NCI-H774 (cell line): Measurements from ENCODE around the gene ACAD9.
"Not testable (repeated sequence)": the region's sequence is repeated elsewhere in the genome, so short reads cannot be mapped to it uniquely, and the experiment has no call there.

Source experiments
- DNase-seq: peaks from one replicate; lab custom pipeline; 2025; lab: John Stamatoyannopoulos, UW

ACAD9 gene

GRCh38 chr3:128895843-128896697 lies 16.6 kb downstream of the ACAD9 start:
- no peak for DNase-seq

GRCh38 chr3:128902426-128902825 lies 23.0 kb downstream of the ACAD9 start:
- no peak for DNase-seq

- DNase-seq = no peak
Observed at GRCh38 chr3:128903501-128903900, 24.1 kb downstream of the ACAD9 start.

- DNase-seq = no peak
Observed at GRCh38 chr3:128906031-128906803, 26.8 kb downstream of the ACAD9 start.

GRCh38 chr3:128906804-128907525 lies 27.5 kb downstream of the ACAD9 start:
- no peak for DNase-seq

GRCh38 chr3:128907706-128908445 lies 28.5 kb downstream of the ACAD9 start:
- no peak for DNase-seq

- no peak for DNase-seq
Observed at GRCh38 chr3:128908951-128909350, 29.5 kb downstream of the ACAD9 start.

- no peak for DNase-seq
Observed at GRCh38 chr3:128910006-128910405, 30.6 kb downstream of the ACAD9 start.

GRCh38 chr3:128911911-128912310 lies 32.5 kb downstream of the ACAD9 start:
- no peak for DNase-seq

- no peak for DNase-seq
Observed at GRCh38 chr3:128914966-128915645, 35.7 kb downstream of the ACAD9 start.

GRCh38 chr3:128917291-128917690 lies 37.9 kb downstream of the ACAD9 start:
- no peak for DNase-seq

GRCh38 chr3:128919988-128920387 lies 40.6 kb downstream of the ACAD9 start:
- DNase-seq = no peak

GRCh38 chr3:128922804-128923459 lies 43.5 kb downstream of the ACAD9 start:
- no peak for DNase-seq

- DNase-seq = no peak
Observed at GRCh38 chr3:128923576-128923975, 44.2 kb downstream of the ACAD9 start.

GRCh38 chr3:128923986-128924385 lies 44.6 kb downstream of the ACAD9 start:
- not testable (repeated sequence) for DNase-seq

GRCh38 chr3:128929364-128929763 lies 49.9 kb downstream of the ACAD9 start:
- no peak for DNase-seq

- DNase-seq = no peak
Observed at GRCh38 chr3:128931046-128931445, 51.6 kb downstream of the ACAD9 start.

- DNase-seq = no peak
Observed at GRCh38 chr3:128932516-128933212, 53.2 kb downstream of the ACAD9 start.

GRCh38 chr3:128933213-128933921 lies 53.9 kb downstream of the ACAD9 start:
- no peak for DNase-seq

GRCh38 chr3:128933922-128934253 lies 54.5 kb downstream of the ACAD9 start:
- DNase-seq = no peak
